Measurements from ENCODE around the gene AMPD3.

- TF ChIP-seq CTCF (IDR thresholded peaks at IDR 0.05), result no peak
- no peak for TF ChIP-seq POLR2AphosphoS5 (IDR thresholded peaks at IDR 0.05; ENCODE audit: low read depth, low read length)
- TF ChIP-seq REST (IDR thresholded peaks at IDR 0.05; ENCODE audit: insufficient read depth in 1 of 2, low read depth in 2 of 2, low read length in 1 of 2), result no peak
- TF ChIP-seq TCF7L2 (IDR thresholded peaks at IDR 0.05; ENCODE audit: low read depth, low read length), result no peak
- TF ChIP-seq SIN3A (IDR thresholded peaks at IDR 0.05; ENCODE audit: borderline replicate concordance, insufficient read depth, low read depth, low read length), result no peak
Measured at GRCh38 chr11:10441652-10442503, 13.2 kb upstream of the AMPD3 start.

Measured in Panc1 (cell line).